Sigmoid colon (tissue), 4 donors: ENCODE measurements around the gene ANO4.

ENCODE experiments used
- EP300 ChIP-seq, 4 donors: sonication (generic); formaldehyde crosslinking; IDR thresholded peaks; one replicate each; pipeline ENCODE4 v1.6.1; 2017; ENCODE audit warnings: antibody characterized with exemption in 4 of 4
- POLR2A ChIP-seq, 2 donors: fragments of 450-650 bp; IDR thresholded peaks; one replicate each; pipeline ENCODE4 v1.6.1; 2016; ENCODE audit warnings: antibody characterized with exemption in 2 of 2, mild to moderate bottlenecking in 2 of 2, moderate library complexity in 2 of 2
- POLR2AphosphoS5 ChIP-seq, 4 donors: sonication (generic); formaldehyde crosslinking; IDR thresholded peaks; one replicate each; pipeline ENCODE4 v1.6.1; 2017; ENCODE audit warnings: antibody characterized with exemption in 4 of 4
- TF ChIP-seq, protein P1 (sequence below), 4 experiments: fragments of 450-650 bp in 3 of 4; fragments of 200-600 bp in 1 of 4; IDR thresholded peaks; one replicate each; pipeline ENCODE4 v1.5.1; 2016 to 2019; ENCODE audit warnings: antibody characterized with exemption in 4 of 4, mild to moderate bottlenecking in 3 of 4, moderate library complexity in 2 of 4

DNA sequence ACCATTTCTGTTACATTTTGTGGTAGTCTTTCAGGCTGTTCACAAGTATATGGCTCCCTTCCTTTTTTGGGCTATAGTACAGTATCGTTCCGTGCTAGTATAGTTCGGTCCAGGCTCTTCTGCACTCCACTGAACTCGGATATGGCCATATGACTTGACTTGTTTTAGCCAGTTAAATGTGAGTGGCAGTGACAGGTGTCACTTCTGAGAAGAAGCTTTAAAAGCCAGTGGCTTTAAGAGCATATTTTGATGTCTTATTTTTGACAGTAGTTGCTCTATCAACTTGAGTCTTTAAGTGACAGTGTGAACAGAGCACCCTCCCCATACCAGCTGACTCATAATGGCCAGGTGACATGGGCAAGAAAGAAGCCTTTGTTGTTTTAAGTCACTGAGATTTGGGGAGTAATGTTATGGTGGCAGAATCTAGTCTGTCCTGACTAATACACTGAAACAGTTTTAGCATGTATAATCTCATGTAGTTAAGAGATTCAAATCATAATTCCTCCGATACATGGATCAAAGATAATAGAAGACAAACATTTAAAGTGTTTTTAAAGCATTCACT, 64.6 kb downstream of the ANO4 start:
- no peak for TF ChIP-seq EP300 (IDR thresholded peaks at IDR 0.05)
- TF ChIP-seq, protein P1, sequence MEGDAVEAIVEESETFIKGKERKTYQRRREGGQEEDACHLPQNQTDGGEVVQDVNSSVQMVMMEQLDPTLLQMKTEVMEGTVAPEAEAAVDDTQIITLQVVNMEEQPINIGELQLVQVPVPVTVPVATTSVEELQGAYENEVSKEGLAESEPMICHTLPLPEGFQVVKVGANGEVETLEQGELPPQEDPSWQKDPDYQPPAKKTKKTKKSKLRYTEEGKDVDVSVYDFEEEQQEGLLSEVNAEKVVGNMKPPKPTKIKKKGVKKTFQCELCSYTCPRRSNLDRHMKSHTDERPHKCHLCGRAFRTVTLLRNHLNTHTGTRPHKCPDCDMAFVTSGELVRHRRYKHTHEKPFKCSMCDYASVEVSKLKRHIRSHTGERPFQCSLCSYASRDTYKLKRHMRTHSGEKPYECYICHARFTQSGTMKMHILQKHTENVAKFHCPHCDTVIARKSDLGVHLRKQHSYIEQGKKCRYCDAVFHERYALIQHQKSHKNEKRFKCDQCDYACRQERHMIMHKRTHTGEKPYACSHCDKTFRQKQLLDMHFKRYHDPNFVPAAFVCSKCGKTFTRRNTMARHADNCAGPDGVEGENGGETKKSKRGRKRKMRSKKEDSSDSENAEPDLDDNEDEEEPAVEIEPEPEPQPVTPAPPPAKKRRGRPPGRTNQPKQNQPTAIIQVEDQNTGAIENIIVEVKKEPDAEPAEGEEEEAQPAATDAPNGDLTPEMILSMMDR (IDR thresholded peaks at IDR 0.05): no peak
- TF ChIP-seq POLR2AphosphoS5 (IDR thresholded peaks at IDR 0.05): no peak
- no peak for TF ChIP-seq POLR2A (IDR thresholded peaks at IDR 0.05)
